LNCAP (cell line): ENCODE data around the gene LRRC57.

ENCODE experiments used
- CTCF ChIP-seq: fragments of 450-650 bp; IDR thresholded peaks from 2 replicates; pipeline ENCODE4 v1.5.1; 2017; ENCODE audit warnings: mild to moderate bottlenecking

The LRRC57 gene

GRCh38 chr15:42533246-42533645 is 15.3 kb downstream of the LRRC57 start:
- TF ChIP-seq CTCF = no peak

- TF ChIP-seq CTCF = no peak
These were observed 19.6 kb downstream of the LRRC57 start for GRCh38 chr15:42528970-42529369.

GRCh38 chr15:42523331-42523730 is 25.3 kb downstream of the LRRC57 start:
- no peak for TF ChIP-seq CTCF

GRCh38 chr15:42511007-42511391 is 37.6 kb downstream of the LRRC57 start:
- TF ChIP-seq CTCF = no peak

- no peak for TF ChIP-seq CTCF
These were observed 38.2 kb downstream of the LRRC57 start for GRCh38 chr15:42510258-42511006.

GRCh38 chr15:42508263-42508690 is 40.3 kb downstream of the LRRC57 start:
- TF ChIP-seq CTCF = no peak

- no peak for TF ChIP-seq CTCF
These were observed 41.1 kb downstream of the LRRC57 start for GRCh38 chr15:42507514-42507913.

GRCh38 chr15:42504631-42505030 is 44.0 kb downstream of the LRRC57 start:
- TF ChIP-seq CTCF = no peak
